A549 (cell line): Measurements from ENCODE around the gene PPP1R9B. TPM values are rescaled to one million over a fixed set of nuclear protein-coding genes. Genes with fewer than 3 reads are reported as not detected.

Source experiments
- ATAC-seq, 2 experiments: fragments of 200-7000 bp in 1 of 2; fragments of >200 bp in 1 of 2; cut with Nextera tagmentation in 1 of 2; cut with Tn5 transposase in 1 of 2; 3 replicates each; pipeline versions ENCODE4 v1.8.0 to v1.9.1; 2018 to 2020; ENCODE audit warnings: mild to moderate bottlenecking in 1 of 2, moderate library complexity in 1 of 2
- CTCF ChIA-PET: fragments of 300-600 bp; sonication (Branson Sonifier 250); formaldehyde crosslinking; extraction: SDS; loops from one replicate; lab custom pipeline; 2021; ENCODE audit warnings: antibody characterized with exemption, inconsistent platforms; lab: Yijun Ruan, JAX
- POLR2A ChIA-PET: fragments of 350-600 bp; formaldehyde crosslinking; extraction: SDS; loops from one replicate; lab custom pipeline; 2021; ENCODE audit warnings: antibody characterized with exemption, inconsistent platforms; lab: Yijun Ruan, JAX
- DNase-seq, 2 experiments: peaks; one replicate each; pipeline versions ENCODE4 v3.0.0 to v3.0.0-alpha.2; 2011 to 2016; ENCODE audit warnings: low read depth in 1 of 2, low spot score in 1 of 2
- FAIRE-seq: peaks from 2 replicates; lab custom pipeline; 2011; peaks lifted over from hg19 to GRCh38; lab: Jason Lieb, UNC
- H3K27ac ChIP-seq, 2 experiments: fragments of >200 bp; sonication (Bioruptor Twin); formaldehyde crosslinking; 3 replicates each; pipeline ENCODE4 v1.5.1; 2016 to 2017
- H3K4me1 ChIP-seq: fragments of >200 bp; sonication (Bioruptor Twin); formaldehyde crosslinking; 3 replicates; pipeline ENCODE4 v1.6.1; 2016
- H3K4me2 ChIP-seq: fragments of >200 bp; sonication (Bioruptor Twin); formaldehyde crosslinking; 3 replicates; pipeline ENCODE4 v1.6.1; 2016
- H3K4me3 ChIP-seq: fragments of >200 bp; sonication (Bioruptor Twin); formaldehyde crosslinking; 3 replicates; pipeline ENCODE4 v1.5.1; 2016
- H3K9me3 ChIP-seq: fragments of >200 bp; sonication (Bioruptor Twin); formaldehyde crosslinking; 3 replicates; pipeline ENCODE4 v1.6.1; 2016
- BHLHE40 ChIP-seq: IDR thresholded peaks from 2 replicates; pipeline ENCODE4 v1.6.1; 2012; ENCODE audit warnings: low read depth, low read length, inconsistent platforms
- CHD2 ChIP-seq: fragments of 150-350 bp; IDR thresholded peaks from 2 replicates; pipeline ENCODE4 v1.6.1; 2014; ENCODE audit warnings: low read length; ENCODE audit not compliant: partially characterized antibody
- CHD4 ChIP-seq: fragments of 200-600 bp; sonication (generic); IDR thresholded peaks from 2 replicates; pipeline ENCODE4 v1.6.1; 2016; ENCODE audit warnings: antibody characterized with exemption, mild to moderate bottlenecking, borderline replicate concordance
- EHMT2 ChIP-seq: fragments of 200-600 bp; sonication (generic); IDR thresholded peaks from 2 replicates; pipeline ENCODE4 v1.6.1; 2016; ENCODE audit warnings: antibody characterized with exemption, low read depth, mild to moderate bottlenecking, moderate library complexity
- HDAC2 ChIP-seq: fragments of 200-600 bp; sonication (generic); IDR thresholded peaks from 2 replicates; pipeline ENCODE4 v1.6.1; 2016
- HEYL ChIP-seq: fragments of 250-450 bp; sonication (Bioruptor Pico); IDR thresholded peaks from 2 replicates; pipeline ENCODE4 v1.8.0; 2021; ENCODE audit warnings: mild to moderate bottlenecking, moderate library complexity
- HOXB5 ChIP-seq: fragments of 250-450 bp; sonication (Bioruptor Pico); IDR thresholded peaks from 2 replicates; pipeline ENCODE4 v1.5.0; 2020; ENCODE audit warnings: mild to moderate bottlenecking, moderate library complexity
- JUNB ChIP-seq: fragments of >200 bp; sonication (Bioruptor Twin); formaldehyde crosslinking; IDR thresholded peaks from 2 replicates; pipeline ENCODE4 v1.6.1; 2016
- KDM1A ChIP-seq: fragments of 200-600 bp; sonication (generic); IDR thresholded peaks from 2 replicates; pipeline ENCODE4 v1.6.1; 2016; ENCODE audit warnings: low read depth, mild to moderate bottlenecking
- MAFK ChIP-seq: fragments of 450-650 bp; IDR thresholded peaks from 2 replicates; pipeline ENCODE4 v1.6.1; 2014; ENCODE audit not compliant: partially characterized antibody
- NFE2L2 ChIP-seq: fragments of 150-350 bp; conservative IDR thresholded peaks from 2 replicates; pipeline ENCODE4 v1.6.1; 2014; ENCODE audit warnings: low read length
- RAD21 ChIP-seq, 2 experiments: fragments of >200 bp in 1 of 2; sonication (Bioruptor Twin) in 1 of 2; formaldehyde crosslinking in 1 of 2; IDR thresholded peaks in 1 of 2; conservative IDR thresholded peaks in 1 of 2; 2 replicates in 1 of 2; 3 replicates in 1 of 2; pipeline ENCODE4 v1.6.1; 2012 to 2018; ENCODE audit warnings: inconsistent platforms in 1 of 2
- RCOR1 ChIP-seq: fragments of 150-350 bp; IDR thresholded peaks from 2 replicates; pipeline ENCODE4 v1.6.1; 2014; ENCODE audit warnings: antibody characterized with exemption, low read length, low read depth
- RNF2 ChIP-seq: fragments of 200-600 bp; sonication (generic); IDR thresholded peaks from 2 replicates; pipeline ENCODE4 v1.6.1; 2016; ENCODE audit warnings: low read depth, mild to moderate bottlenecking, antibody characterized with exemption, moderate library complexity, borderline replicate concordance
- SREBF2 ChIP-seq: fragments of 450-650 bp; IDR thresholded peaks from 2 replicates; pipeline ENCODE4 v1.6.1; 2014; ENCODE audit warnings: mild to moderate bottlenecking, moderate library complexity
- TFCP2L1 ChIP-seq: fragments of 250-450 bp; sonication (Bioruptor Pico); IDR thresholded peaks from 2 replicates; pipeline ENCODE4 v1.5.0; 2021; ENCODE audit warnings: mild to moderate bottlenecking
- ZC3H11A ChIP-seq: fragments of 450-650 bp; IDR thresholded peaks from 2 replicates; pipeline ENCODE4 v1.6.1; 2014; ENCODE audit warnings: antibody characterized with exemption, mild to moderate bottlenecking
- ZFP36 ChIP-seq: fragments of 450-650 bp; IDR thresholded peaks from 2 replicates; pipeline ENCODE4 v1.6.1; 2014; ENCODE audit warnings: borderline replicate concordance; ENCODE audit not compliant: partially characterized antibody
- ZNF302 ChIP-seq: fragments of 250-450 bp; sonication (Bioruptor Pico); IDR thresholded peaks from 2 replicates; pipeline ENCODE4 v1.9.0; 2021; ENCODE audit warnings: inconsistent platforms, mild to moderate bottlenecking, moderate library complexity
- ZSCAN20 ChIP-seq: fragments of 250-450 bp; sonication (Bioruptor Pico); IDR thresholded peaks from 2 replicates; pipeline ENCODE4 v1.8.0; 2022; ENCODE audit warnings: mild to moderate bottlenecking, moderate library complexity
- whole genome bisulfite sequencing: methylation state at CpG from one replicate; pipeline ENCODE4 v1.1.6; 2017; ENCODE audit errors: missing lambda C conversion rate; 5-methylcytosine and 5-hydroxymethylcytosine counted together
- polyA plus RNA-seq, 4 experiments: library from polyadenylated mRNA; depleted of rRNA in 3 of 4; stranded (reverse); fragments of >200 nt; fragmentation: RNase III in 1 of 4; extraction: RNeasy Plus Mini Kit Qiagen cat#74134 plus additional on column Dnase treatment in 1 of 4; gene quantifications; 2 replicates in 3 of 4; 3 replicates in 1 of 4; pipeline ENCODE4 v1.2.3, GENCODE V29; 2011 to 2017
- TF ChIP-seq, protein P1 (sequence below): IDR thresholded peaks from 2 replicates; pipeline ENCODE4 v1.6.1; 2012
- TF ChIP-seq, protein P2 (sequence below): fragments of >200 bp; sonication (Bioruptor Twin); formaldehyde crosslinking; IDR thresholded peaks from 3 replicates; pipeline ENCODE4 v1.5.1; 2016
- TF ChIP-seq, protein P3 (sequence below): fragments of >200 bp; sonication (Bioruptor Twin); formaldehyde crosslinking; IDR thresholded peaks from 2 replicates; pipeline ENCODE4 v1.6.1; 2016
- TF ChIP-seq, protein P4 (sequence below): fragments of 450-650 bp; IDR thresholded peaks from 2 replicates; pipeline ENCODE4 v1.6.1; 2014; ENCODE audit warnings: antibody characterized with exemption
- TF ChIP-seq, protein P5 (sequence below): fragments of 200-600 bp; sonication (generic); IDR thresholded peaks from 2 replicates; pipeline ENCODE4 v1.6.1; 2016; ENCODE audit warnings: antibody characterized with exemption, mild to moderate bottlenecking, moderate library complexity

The PPP1R9B gene
- polyA plus RNA-seq, 2 of the 4 experiments (the other 2 are of a cell fraction) = 22.0 to 40.6 TPM

DNA sequence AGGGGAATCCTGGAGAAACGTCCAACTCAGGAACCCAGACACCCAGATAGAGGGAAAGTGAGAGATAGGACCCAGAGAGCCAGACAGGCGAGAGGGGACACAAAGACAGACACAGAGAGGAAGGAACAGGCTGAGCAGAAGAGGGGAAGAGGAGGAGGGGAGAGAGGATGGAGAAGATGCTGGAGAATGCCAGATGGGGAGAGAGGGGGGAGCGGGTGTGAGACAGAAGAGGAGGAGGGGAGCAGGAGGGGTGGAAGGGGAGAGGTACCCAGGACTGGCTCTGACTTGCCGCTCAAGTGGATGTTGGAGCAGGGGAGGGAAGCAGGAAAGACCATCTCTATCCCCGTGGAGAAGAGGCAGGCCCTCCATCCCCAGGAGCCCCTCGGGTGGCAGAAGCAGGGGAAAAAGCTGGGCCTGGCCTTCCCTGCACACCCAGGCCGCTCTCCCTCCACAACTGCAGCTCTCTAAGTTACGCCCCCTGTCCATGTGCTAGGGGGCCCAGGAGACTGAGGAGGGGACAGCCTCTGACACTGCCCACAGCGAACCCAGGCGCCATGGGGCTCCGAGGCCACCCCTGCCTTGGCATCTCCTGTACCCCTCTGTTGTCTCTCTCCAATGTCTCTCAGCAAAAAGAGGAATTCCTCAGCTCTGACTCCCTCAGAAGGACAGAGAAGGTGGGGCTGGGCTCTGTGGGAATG lies 4.8 kb downstream of the PPP1R9B start (continued):
- TF ChIP-seq EHMT2 (no peak), SREBF2 (no peak), TFCP2L1 (CRISPR knock-in tag) (no peak), MAFK (no peak), ZSCAN20 (CRISPR knock-in tag) (no peak), HOXB5 (CRISPR knock-in tag) (no peak)

DNA sequence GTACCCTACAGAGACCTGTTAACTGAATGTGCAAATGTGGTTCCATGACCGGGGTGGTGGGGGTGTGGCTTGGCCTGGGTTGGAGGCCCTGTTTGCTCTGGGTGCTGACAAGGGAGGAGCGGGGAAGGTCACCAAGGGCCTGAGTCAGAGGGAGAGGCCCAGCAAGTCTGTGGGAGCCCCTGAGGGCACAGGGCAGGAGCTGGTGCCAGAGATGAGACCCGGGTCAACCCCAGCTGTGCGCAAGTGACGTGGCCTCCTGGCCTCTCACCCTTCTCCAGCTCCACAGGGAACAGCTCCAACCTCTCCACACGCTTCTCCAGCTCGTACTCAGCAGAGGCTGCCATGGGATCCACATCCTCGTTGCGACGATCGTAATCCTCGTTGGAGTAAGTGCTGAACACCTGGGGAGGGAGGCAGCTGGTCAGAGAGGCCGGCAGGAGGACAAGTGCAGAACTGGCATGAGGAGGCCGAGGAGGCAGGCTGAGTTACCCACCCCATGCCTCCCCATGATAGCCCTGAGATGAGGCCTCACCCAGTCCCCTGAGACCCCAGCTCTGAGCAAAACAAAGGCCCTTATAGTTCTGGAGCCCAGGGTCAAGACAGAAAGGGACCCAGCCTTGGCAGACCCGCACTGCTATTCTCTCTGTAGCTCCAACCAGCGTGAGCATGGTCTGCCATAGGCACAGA lies 5.5 kb downstream of the PPP1R9B start:
- DNase-seq (no peak), FAIRE-seq (no peak), ATAC-seq (no peak)
- WGBS = 78% methylated on average over 16 of the region's 16 CpGs
- Histone ChIP-seq H3K4me3 (no peak overlapping the region), H3K4me2 (0 out of 3 replicates have a peak overlapping the region, but pooled peaks have one; percentile 95), H3K4me1 (peaks cover 41% of the 10 kb centered on the region), H3K9me3 (no peaks in the 10 kb centered on the region), H3K27ac (no peak overlapping the region)
- ChIA-PET CTCF (interaction anchor here (0.7 to 60.2 kb wide), 10 partner anchors 6 to 153 kb away, joined by 3 to 1356 read pairs (median 8); partner anchors contain the start of genes PDK2 and SGCA), POLR2A (no interaction called here)
- TF ChIP-seq BHLHE40 (no peak), HEYL (CRISPR knock-in tag) (no peak), RCOR1 (no peak), JUNB (no peak), NFE2L2 (no peak), ZFP36 (no peak), RAD21 (conservative IDR thresholded peaks at IDR 0.05 in 1 of 2, IDR thresholded peaks at IDR 0.05 in 1 of 2) (no peak), CHD4 (no peak), KDM1A (no peak)
- TF ChIP-seq, protein P1, sequence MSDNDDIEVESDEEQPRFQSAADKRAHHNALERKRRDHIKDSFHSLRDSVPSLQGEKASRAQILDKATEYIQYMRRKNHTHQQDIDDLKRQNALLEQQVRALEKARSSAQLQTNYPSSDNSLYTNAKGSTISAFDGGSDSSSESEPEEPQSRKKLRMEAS = no peak
- TF ChIP-seq, protein P2, sequence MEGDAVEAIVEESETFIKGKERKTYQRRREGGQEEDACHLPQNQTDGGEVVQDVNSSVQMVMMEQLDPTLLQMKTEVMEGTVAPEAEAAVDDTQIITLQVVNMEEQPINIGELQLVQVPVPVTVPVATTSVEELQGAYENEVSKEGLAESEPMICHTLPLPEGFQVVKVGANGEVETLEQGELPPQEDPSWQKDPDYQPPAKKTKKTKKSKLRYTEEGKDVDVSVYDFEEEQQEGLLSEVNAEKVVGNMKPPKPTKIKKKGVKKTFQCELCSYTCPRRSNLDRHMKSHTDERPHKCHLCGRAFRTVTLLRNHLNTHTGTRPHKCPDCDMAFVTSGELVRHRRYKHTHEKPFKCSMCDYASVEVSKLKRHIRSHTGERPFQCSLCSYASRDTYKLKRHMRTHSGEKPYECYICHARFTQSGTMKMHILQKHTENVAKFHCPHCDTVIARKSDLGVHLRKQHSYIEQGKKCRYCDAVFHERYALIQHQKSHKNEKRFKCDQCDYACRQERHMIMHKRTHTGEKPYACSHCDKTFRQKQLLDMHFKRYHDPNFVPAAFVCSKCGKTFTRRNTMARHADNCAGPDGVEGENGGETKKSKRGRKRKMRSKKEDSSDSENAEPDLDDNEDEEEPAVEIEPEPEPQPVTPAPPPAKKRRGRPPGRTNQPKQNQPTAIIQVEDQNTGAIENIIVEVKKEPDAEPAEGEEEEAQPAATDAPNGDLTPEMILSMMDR = no peak

DNA sequence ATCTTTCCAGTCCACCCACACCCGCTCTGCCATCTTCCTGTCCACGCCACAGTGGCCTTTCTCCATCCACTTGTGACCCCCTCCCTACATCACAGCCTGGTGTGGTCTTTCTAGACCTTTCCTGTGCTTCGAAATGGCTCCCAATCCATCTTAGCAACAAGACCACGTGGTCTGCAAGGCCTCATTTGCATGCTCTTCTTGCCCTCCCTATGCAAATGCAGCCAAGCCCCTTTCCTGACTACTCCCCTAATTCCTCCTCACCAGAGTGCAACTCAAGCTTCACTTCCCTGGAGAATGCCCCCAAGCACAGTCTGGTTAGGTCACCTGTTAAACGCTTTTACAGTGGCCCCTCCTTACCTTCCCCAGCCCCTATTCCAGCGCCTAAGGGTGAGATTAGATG lies 6.1 kb downstream of the PPP1R9B start:
- no peak for FAIRE-seq
- Histone ChIP-seq H3K27ac (no peak overlapping the region), H3K4me3 (no peak overlapping the region), H3K9me3 (no peaks in the 10 kb centered on the region), H3K4me2 (no peak overlapping the region), H3K4me1 (peaks cover 41% of the 10 kb centered on the region)
- no peak for ATAC-seq
- DNase-seq = no peak
- CTCF ChIA-PET = interaction anchor here (0.7 to 60.2 kb wide), 8 partner anchors 5 to 153 kb away, joined by 3 to 1356 read pairs (median 72); partner anchors contain the start of genes PDK2 and SGCA
- 93% methylated on average over 6 of the region's 6 CpGs for WGBS
- POLR2A ChIA-PET = no interaction called here
- no peak for TF ChIP-seq JUNB
- TF ChIP-seq RNF2 = no peak
- TF ChIP-seq, protein P3, sequence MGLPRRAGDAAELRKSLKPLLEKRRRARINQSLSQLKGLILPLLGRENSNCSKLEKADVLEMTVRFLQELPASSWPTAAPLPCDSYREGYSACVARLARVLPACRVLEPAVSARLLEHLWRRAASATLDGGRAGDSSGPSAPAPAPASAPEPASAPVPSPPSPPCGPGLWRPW = no peak
- TF ChIP-seq CHD2 = no peak
- TF ChIP-seq, protein P2 = no peak
- no peak for TF ChIP-seq ZC3H11A
- no peak for TF ChIP-seq BHLHE40
- no peak for TF ChIP-seq ZNF302 (CRISPR knock-in tag)
- TF ChIP-seq CHD4 = no peak
- TF ChIP-seq, protein P4, sequence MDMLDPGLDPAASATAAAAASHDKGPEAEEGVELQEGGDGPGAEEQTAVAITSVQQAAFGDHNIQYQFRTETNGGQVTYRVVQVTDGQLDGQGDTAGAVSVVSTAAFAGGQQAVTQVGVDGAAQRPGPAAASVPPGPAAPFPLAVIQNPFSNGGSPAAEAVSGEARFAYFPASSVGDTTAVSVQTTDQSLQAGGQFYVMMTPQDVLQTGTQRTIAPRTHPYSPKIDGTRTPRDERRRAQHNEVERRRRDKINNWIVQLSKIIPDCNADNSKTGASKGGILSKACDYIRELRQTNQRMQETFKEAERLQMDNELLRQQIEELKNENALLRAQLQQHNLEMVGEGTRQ = no peak
- no peak for TF ChIP-seq RAD21 (conservative IDR thresholded peaks at IDR 0.05 in 1 of 2, IDR thresholded peaks at IDR 0.05 in 1 of 2)
- TF ChIP-seq, protein P5, sequence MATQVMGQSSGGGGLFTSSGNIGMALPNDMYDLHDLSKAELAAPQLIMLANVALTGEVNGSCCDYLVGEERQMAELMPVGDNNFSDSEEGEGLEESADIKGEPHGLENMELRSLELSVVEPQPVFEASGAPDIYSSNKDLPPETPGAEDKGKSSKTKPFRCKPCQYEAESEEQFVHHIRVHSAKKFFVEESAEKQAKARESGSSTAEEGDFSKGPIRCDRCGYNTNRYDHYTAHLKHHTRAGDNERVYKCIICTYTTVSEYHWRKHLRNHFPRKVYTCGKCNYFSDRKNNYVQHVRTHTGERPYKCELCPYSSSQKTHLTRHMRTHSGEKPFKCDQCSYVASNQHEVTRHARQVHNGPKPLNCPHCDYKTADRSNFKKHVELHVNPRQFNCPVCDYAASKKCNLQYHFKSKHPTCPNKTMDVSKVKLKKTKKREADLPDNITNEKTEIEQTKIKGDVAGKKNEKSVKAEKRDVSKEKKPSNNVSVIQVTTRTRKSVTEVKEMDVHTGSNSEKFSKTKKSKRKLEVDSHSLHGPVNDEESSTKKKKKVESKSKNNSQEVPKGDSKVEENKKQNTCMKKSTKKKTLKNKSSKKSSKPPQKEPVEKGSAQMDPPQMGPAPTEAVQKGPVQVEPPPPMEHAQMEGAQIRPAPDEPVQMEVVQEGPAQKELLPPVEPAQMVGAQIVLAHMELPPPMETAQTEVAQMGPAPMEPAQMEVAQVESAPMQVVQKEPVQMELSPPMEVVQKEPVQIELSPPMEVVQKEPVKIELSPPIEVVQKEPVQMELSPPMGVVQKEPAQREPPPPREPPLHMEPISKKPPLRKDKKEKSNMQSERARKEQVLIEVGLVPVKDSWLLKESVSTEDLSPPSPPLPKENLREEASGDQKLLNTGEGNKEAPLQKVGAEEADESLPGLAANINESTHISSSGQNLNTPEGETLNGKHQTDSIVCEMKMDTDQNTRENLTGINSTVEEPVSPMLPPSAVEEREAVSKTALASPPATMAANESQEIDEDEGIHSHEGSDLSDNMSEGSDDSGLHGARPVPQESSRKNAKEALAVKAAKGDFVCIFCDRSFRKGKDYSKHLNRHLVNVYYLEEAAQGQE = no peak
- no peak for TF ChIP-seq HDAC2
